ENCODE results near the gene NOL9. TPM values are rescaled to one million over a fixed set of nuclear protein-coding genes. Genes with fewer than 3 reads are reported as not detected.
A peak's percentile ranks its signal among the peaks of the same experiment; 100 is the strongest.

NOL9 gene
- polyA plus RNA-seq, 3 donors = 3.7 to 11.5 (median 7.6) TPM

DNA sequence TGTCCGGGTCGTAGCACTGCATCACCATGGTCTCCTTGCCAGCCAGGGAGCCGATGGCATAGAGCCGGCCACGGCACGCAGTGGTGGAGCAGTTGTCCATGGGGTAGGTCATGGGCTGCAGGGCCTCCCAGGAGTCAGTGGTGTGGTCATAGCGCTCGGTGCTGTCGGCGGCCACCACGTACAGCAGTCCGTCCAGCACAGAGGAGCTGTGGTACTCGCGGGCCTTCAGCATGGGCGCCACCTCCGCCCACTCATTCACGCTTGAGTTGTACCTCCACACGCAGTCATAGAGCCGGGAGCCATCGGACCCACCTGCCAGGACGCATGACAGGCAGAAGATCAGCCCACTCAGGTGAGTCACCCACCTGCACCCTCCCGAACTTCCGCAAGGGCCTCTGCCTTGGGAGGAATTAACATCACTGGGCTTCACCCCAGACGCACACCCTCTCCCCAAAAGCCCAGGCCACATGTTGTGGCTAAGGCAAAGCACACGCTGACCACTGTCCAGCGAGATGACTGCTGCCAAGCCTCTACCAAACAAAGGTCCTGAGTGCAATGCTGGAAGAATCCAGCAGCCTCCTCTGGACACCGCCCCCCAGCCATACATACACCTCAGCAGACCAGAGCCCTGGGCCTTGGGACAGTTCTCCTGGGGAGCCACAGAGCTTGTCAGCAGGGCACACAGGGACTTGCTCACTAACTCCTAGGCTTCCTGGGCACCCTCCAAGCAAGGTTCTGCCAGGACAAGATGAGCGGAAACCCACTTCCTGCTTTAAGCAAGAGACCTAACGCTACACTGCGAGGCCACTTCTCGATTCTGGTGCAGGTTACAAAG is 45.0 kb upstream of the NOL9 start:
- peak overlapping the region; percentile 89 to 95 for H3K4me3 Mint-ChIP-seq
- Histone ChIP-seq H3K9ac (ENCODE audit: insufficient read depth, low read length, poor library complexity, severe bottlenecking) (peak overlapping the region; percentile 61), H3K9me3 (replicated peaks in 1 of 2; ENCODE audit: control insufficient read depth in 1 of 2, insufficient read depth in 1 of 2, low read length in 2 of 2) (no peaks in the 10 kb centered on the region), H2AFZ (ENCODE audit: insufficient read depth, low read depth, low read length, poor library complexity, severe bottlenecking) (no peak overlapping the region), H3K4me2 (replicated peaks; ENCODE audit: extremely low read depth, low read length, poor library complexity, severe bottlenecking) (peak overlapping the region; percentile 94), H3K4me1 (ENCODE audit: control insufficient read depth in 1 of 2, insufficient read depth in 2 of 2, low read length in 2 of 2) (peaks cover 35 to 61% of the 10 kb centered on the region in 2 donors), H3K4me3 (replicated peaks in 1 of 3; ENCODE audit: low read depth in 2 of 3, low read length in 3 of 3) (peak overlapping the region; percentile 64 to 93 (median 78)), H3K27me3 (ENCODE audit: control insufficient read depth in 2 of 2, insufficient read depth in 2 of 2, low read length in 2 of 2) (no peaks in the 10 kb centered on the region), H3K36me3 (replicated peaks in 1 of 2; ENCODE audit: control insufficient read depth in 1 of 2, insufficient read depth in 2 of 2, low read length in 2 of 2) (peaks cover 35 to 39% of the 10 kb centered on the region in 2 donors), H3K27ac (ENCODE audit: low read depth in 1 of 2, low read length in 2 of 2) (peak overlapping the region; percentile 80 to 92), H4K20me1 (ENCODE audit: insufficient read depth, low read length) (peaks cover 80% of the 10 kb centered on the region), H3K79me2 (ENCODE audit: insufficient read depth, low read length) (peaks cover 76% of the 10 kb centered on the region)
- intact Hi-C loops (cut with micrococcal nuclease) = no loop called here
- peaks cover 0 to 2% (median 0%) of the 10 kb centered on the region in 7 donors for H3K9me3 Mint-ChIP-seq
- H3K27ac Mint-ChIP-seq = peak overlapping the region; percentile 88 to 96 (median 92)
- H3K4me1 Mint-ChIP-seq = peaks cover 45% of the 10 kb centered on the region
- TF ChIP-seq, protein P1, sequence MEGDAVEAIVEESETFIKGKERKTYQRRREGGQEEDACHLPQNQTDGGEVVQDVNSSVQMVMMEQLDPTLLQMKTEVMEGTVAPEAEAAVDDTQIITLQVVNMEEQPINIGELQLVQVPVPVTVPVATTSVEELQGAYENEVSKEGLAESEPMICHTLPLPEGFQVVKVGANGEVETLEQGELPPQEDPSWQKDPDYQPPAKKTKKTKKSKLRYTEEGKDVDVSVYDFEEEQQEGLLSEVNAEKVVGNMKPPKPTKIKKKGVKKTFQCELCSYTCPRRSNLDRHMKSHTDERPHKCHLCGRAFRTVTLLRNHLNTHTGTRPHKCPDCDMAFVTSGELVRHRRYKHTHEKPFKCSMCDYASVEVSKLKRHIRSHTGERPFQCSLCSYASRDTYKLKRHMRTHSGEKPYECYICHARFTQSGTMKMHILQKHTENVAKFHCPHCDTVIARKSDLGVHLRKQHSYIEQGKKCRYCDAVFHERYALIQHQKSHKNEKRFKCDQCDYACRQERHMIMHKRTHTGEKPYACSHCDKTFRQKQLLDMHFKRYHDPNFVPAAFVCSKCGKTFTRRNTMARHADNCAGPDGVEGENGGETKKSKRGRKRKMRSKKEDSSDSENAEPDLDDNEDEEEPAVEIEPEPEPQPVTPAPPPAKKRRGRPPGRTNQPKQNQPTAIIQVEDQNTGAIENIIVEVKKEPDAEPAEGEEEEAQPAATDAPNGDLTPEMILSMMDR (IDR thresholded peaks at IDR 0.05) = no peak
- peak; percentile 60 to 81 (median 75) for DNase-seq
- H3K27me3 Mint-ChIP-seq (ENCODE audit: low read depth in 3 of 3) = no peaks in the 10 kb centered on the region
- peaks cover 35 to 53% of the 10 kb centered on the region in 2 donors for H3K36me3 Mint-ChIP-seq
- 69% methylated on average over 27 of the region's 31 CpGs for WGBS (ENCODE audit: insufficient coverage)

DNA sequence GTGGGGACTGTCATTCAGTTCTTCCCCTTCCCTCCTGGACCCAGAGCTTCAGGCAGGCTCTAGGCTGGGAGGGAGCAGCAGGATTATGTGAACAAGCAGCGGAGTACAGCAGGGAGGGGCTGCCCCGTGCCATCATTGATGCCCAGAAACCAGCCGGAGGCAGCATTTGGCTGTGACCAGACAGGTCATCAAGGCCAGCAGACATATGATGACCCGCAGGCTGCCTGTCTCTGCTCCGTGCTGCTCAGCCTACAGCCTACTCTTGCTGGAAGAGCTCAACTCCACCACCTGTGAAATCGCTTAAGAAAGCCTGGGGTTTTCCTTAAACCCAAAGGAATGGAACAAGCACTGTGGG is 43.4 kb upstream of the NOL9 start:
- peaks cover 28 to 50% of the 10 kb centered on the region in 2 donors for H3K4me1 ChIP-seq (ENCODE audit: control insufficient read depth in 1 of 2, insufficient read depth in 2 of 2, low read length in 2 of 2)
- H4K20me1 ChIP-seq (ENCODE audit: insufficient read depth, low read length) = peaks cover 96% of the 10 kb centered on the region
- TF ChIP-seq, protein P1 (IDR thresholded peaks at IDR 0.05) = no peak
- no peak overlapping the region for H3K4me2 ChIP-seq (replicated peaks; ENCODE audit: extremely low read depth, low read length, poor library complexity, severe bottlenecking)
- Mint-ChIP-seq H3K9me3 (peaks cover 0 to 2% (median 0%) of the 10 kb centered on the region in 7 donors), H3K4me3 (no peak overlapping the region), H3K27ac (peak overlapping the region in 3 of 7 donors; percentile 37 to 50 (median 41)), H3K4me1 (peaks cover 37% of the 10 kb centered on the region), H3K27me3 (ENCODE audit: low read depth in 3 of 3) (no peaks in the 10 kb centered on the region), H3K36me3 (peaks cover 49 to 69% of the 10 kb centered on the region in 2 donors)
- H3K4me3 ChIP-seq (replicated peaks in 1 of 3; ENCODE audit: low read depth in 2 of 3, low read length in 3 of 3) = no peak overlapping the region
- WGBS (ENCODE audit: insufficient coverage) = 96% methylated on average over 5 of the region's 6 CpGs
- no peak overlapping the region for H2AFZ ChIP-seq (ENCODE audit: insufficient read depth, low read depth, low read length, poor library complexity, severe bottlenecking)
- H3K27ac ChIP-seq (ENCODE audit: low read depth in 1 of 2, low read length in 2 of 2) = peak overlapping the region in 1 of 2 donors; percentile 4
- H3K79me2 ChIP-seq (ENCODE audit: insufficient read depth, low read length) = peaks cover 76% of the 10 kb centered on the region
- peaks cover 51 to 55% of the 10 kb centered on the region in 2 donors for H3K36me3 ChIP-seq (replicated peaks in 1 of 2; ENCODE audit: control insufficient read depth in 1 of 2, insufficient read depth in 2 of 2, low read length in 2 of 2)
- no peaks in the 10 kb centered on the region for H3K27me3 ChIP-seq (ENCODE audit: control insufficient read depth in 2 of 2, insufficient read depth in 2 of 2, low read length in 2 of 2)
- no peak overlapping the region for H3K9ac ChIP-seq (ENCODE audit: insufficient read depth, low read length, poor library complexity, severe bottlenecking)
- no peaks in the 10 kb centered on the region for H3K9me3 ChIP-seq (replicated peaks in 1 of 2; ENCODE audit: control insufficient read depth in 1 of 2, insufficient read depth in 1 of 2, low read length in 2 of 2)
- no peak for DNase-seq
- intact Hi-C loops (cut with micrococcal nuclease) = no loop called here

Measured in CD14-positive monocyte (primary cell).